NCI-H187 treated with DMSO at 0.1 percent for 48 hours (cell line): ENCODE measurements around the gene DLX3.
"Not testable (repeated sequence)": the region's sequence is repeated elsewhere in the genome, so short reads cannot be mapped to it uniquely, and the experiment has no call there.

Experiments used
- DNase-seq: peaks from one replicate; lab custom pipeline; 2025; lab: John Stamatoyannopoulos, UW

The DLX3 gene

GRCh38 chr17:49995055-49995738, at the start of gene DLX3:
Gene DLX3 (minus strand): TSS chr17:49995224. CDS start chr17:49994998, 226 bp downstream.
- no peak for DNase-seq

GRCh38 chr17:50044483-50044882, 49.5 kb upstream of the DLX3 start:
- DNase-seq = peak; percentile 68

GRCh38 chr17:50043290-50044148, 48.5 kb upstream of the DLX3 start:
- DNase-seq = no peak

GRCh38 chr17:50042211-50042610, 47.2 kb upstream of the DLX3 start:
- no peak for DNase-seq

GRCh38 chr17:50040496-50040895, 45.5 kb upstream of the DLX3 start:
- DNase-seq = not testable (repeated sequence)

- DNase-seq = no peak
Measured at GRCh38 chr17:50039058-50039457, 44.0 kb upstream of the DLX3 start.

- no peak for DNase-seq
Measured at GRCh38 chr17:50037321-50038107, 42.5 kb upstream of the DLX3 start.

- DNase-seq = no peak
Measured at GRCh38 chr17:50036455-50037261, 41.6 kb upstream of the DLX3 start.

GRCh38 chr17:50035945-50036344, 40.9 kb upstream of the DLX3 start:
- DNase-seq = no peak

- no peak for DNase-seq
Measured at GRCh38 chr17:50035421-50035879, 40.4 kb upstream of the DLX3 start.

- DNase-seq = no peak
Measured at GRCh38 chr17:50034498-50035364, 39.7 kb upstream of the DLX3 start.

GRCh38 chr17:50033316-50033715, 38.3 kb upstream of the DLX3 start:
- no peak for DNase-seq

GRCh38 chr17:50029185-50029584, 34.2 kb upstream of the DLX3 start:
- no peak for DNase-seq

- DNase-seq = no peak
Measured at GRCh38 chr17:50028736-50029120, 33.7 kb upstream of the DLX3 start.

GRCh38 chr17:50027881-50028735, 33.1 kb upstream of the DLX3 start:
- no peak for DNase-seq

GRCh38 chr17:50027172-50027880, 32.3 kb upstream of the DLX3 start:
- no peak for DNase-seq

- no peak for DNase-seq
Measured at GRCh38 chr17:50026837-50027171, 31.8 kb upstream of the DLX3 start.

GRCh38 chr17:50026046-50026675, 31.1 kb upstream of the DLX3 start:
- DNase-seq = no peak

GRCh38 chr17:50024808-50025207, 29.8 kb upstream of the DLX3 start:
- no peak for DNase-seq
